Activated CD4-positive, alpha-beta T cell treated with anti-CD3 and anti-CD28 coated beads for 1 hour (primary cell): ENCODE results near the gene LYZL4.

Experiments used
- DNase-seq: peaks from one replicate; pipeline ENCODE4 v3.0.0-alpha.2; 2020

The LYZL4 gene

DNA sequence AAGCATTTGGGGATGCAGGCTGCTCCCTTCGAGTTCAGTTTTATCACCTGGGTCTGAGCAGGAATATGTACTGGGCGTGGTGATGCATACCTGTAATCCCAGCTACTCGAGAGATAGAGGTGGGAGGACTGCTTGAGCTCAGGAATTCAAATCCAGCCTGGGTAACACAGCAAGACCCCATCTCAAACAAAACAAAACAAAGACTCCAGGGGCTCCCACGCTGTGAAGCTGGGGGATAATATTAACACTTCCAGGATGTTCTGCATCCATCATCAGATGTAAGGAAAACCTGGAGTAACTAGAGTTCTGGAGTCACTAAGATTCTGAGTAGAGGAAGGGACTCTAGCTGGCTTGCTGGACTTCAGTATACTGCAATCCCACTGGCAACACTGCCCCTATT, 40.6 kb downstream of the LYZL4 start:
- DNase-seq = no peak

GRCh38 chr3:42369304-42369703, 41.1 kb downstream of the LYZL4 start:
- DNase-seq = no peak

- DNase-seq = no peak
Measured at GRCh38 chr3:42368861-42369260, 41.5 kb downstream of the LYZL4 start.

GRCh38 chr3:42367903-42368302, 42.5 kb downstream of the LYZL4 start:
- DNase-seq = no peak

GRCh38 chr3:42366550-42366949, 43.9 kb downstream of the LYZL4 start:
- DNase-seq = no peak

DNA sequence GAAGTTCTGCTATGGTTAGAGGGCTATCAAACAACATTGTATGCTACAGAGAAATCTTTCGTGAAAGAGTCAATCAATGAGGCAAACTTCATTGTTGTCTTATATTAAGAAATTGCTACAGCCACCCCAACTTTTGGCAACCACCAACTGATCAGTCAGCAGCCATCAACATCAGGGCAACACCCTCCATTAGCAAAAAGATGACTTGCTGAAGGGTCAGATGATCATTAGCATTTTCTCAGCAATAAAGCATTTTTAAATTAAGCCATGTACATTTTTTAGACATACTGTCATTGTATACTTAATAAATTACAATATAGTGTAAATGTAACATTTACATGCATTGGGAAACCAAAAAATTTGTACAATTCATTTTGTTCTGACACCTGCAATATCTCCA, 53.1 kb downstream of the LYZL4 start:
- DNase-seq = no peak

GRCh38 chr3:42355612-42356011, 54.8 kb downstream of the LYZL4 start:
- no peak for DNase-seq

GRCh38 chr3:42353631-42354030, 56.8 kb downstream of the LYZL4 start:
- no peak for DNase-seq

DNA sequence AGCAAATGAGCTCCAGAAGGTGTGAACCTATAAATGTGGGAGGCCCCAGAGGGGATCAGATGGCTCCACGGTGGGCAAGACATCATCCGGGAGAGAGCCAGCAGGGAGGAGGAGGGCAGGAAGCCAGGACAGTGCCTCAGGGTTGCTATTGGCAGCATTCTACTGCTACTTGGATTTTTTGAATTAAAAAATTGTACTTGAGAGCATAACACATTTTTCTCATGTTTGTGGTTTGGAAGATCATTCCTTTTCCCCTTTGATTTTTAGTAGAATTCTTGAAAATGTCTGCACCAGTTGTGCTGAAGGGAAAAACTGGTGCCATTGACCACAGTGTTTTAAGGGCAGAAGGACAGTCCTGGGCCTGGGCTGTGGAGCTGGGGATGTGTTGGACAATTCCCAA, 59.2 kb downstream of the LYZL4 start:
- DNase-seq = no peak

GRCh38 chr3:42349765-42350594, 60.4 kb downstream of the LYZL4 start:
- DNase-seq = no peak

- no peak for DNase-seq
Measured at GRCh38 chr3:42347928-42348327, 62.5 kb downstream of the LYZL4 start.
